ENCODE results near the gene SAP30L.

- no peak for TF ChIP-seq EP300 (IDR thresholded peaks at IDR 0.05)
- TF ChIP-seq CTCF (IDR thresholded peaks at IDR 0.05) = peak; percentile 75 to 95 (median 79)
- TF ChIP-seq POLR2A (IDR thresholded peaks at IDR 0.05) = no peak
- TF ChIP-seq POLR2AphosphoS5 (IDR thresholded peaks at IDR 0.05) = peak in 1 of 4 donors; percentile 7
Observed at GRCh38 chr5:154467655-154468354, 22.0 kb downstream of the SAP30L start.

All from sigmoid colon (tissue), 4 donors.